ENCODE results near the gene SIT1.

SIT1 gene, protein sequence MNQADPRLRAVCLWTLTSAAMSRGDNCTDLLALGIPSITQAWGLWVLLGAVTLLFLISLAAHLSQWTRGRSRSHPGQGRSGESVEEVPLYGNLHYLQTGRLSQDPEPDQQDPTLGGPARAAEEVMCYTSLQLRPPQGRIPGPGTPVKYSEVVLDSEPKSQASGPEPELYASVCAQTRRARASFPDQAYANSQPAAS

DNA sequence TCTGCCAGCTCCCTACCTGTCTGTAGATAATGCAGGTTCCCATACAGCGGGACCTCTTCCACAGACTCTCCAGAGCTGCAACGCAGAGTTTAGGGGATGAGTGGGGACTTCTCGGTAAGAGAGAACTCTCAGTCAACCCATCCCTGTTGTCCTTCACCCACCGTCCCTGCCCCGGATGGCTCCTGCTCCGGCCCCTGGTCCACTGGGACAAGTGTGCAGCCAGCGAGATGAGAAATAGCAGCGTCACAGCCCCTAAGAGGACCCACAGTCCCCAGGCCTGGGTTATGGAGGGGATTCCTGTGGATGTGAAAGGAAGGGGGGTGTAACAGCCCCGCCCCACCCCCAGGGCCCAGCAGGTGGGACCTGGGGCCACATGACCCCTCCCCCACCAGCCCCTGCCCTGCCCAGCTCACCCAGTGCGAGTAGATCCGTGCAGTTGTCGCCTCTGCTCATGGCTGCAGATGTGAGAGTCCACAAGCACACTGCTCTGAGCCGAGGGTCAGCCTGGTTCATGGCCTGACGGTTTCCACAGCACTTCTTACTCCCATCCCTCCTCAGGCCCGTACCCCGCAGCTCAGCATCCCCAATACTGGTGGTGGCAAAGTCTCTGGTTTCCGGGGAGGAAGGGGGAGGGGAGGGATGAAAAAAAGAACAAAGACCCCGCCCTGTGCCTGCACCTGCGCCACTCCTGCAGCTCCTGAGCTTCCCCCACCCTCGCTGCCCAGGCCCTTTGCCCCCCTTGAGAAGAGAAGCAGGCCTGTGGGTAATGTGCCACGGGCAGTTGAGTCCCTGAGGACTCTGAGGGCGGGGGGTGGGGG lies at the start of gene SIT1:
Gene SIT1, minus strand, starts transcription at position 591 of the 818 bp plus-strand sequence. Its CDS starts 78 bp downstream, at position 513.
- DNase-seq (ENCODE audit: low read depth in 1 of 2, low spot score in 1 of 2) = no peak

DNA sequence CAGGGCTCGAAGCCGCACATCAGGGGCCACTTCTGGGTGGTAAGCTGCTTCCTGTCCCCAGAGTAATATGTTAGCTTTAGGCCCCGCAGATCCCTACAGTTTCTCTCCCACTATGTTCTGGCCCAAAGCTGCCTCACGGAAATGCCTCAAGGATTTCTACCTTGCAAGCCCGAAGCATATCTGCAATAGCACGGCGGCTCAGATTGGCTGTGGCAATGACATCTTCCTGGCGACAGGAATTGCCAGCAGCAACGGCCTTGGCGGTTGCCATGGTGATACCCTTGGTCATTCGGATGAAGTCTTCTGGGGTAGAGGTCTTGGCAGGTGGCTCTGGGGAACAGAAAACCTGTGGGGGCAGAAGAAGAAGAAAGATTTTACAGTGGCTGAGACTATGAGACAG lies 49.3 kb upstream of the SIT1 start:
- DNase-seq (ENCODE audit: low read depth in 1 of 2, low spot score in 1 of 2) = no peak

DNA sequence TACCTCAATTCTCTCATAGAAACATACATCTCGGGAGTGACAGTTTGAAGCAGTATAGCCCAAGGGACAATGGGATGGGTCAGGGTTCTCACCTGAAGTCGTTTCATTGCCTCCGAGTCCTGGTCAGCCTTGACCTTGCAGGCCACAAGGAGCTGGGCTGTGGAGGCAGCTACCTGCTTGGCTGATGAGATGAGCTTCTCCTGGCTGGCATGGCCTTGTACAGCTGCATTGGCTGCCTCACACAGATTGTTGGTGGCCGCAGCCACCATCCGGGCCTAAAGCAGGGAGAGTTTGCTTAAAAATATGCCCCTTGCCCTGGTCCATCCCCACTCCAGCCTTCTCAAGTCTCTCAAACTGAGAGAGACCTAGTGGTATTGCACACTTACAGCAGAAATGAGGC lies 47.5 kb upstream of the SIT1 start:
- DNase-seq (ENCODE audit: low read depth in 1 of 2, low spot score in 1 of 2) = no peak

DNA sequence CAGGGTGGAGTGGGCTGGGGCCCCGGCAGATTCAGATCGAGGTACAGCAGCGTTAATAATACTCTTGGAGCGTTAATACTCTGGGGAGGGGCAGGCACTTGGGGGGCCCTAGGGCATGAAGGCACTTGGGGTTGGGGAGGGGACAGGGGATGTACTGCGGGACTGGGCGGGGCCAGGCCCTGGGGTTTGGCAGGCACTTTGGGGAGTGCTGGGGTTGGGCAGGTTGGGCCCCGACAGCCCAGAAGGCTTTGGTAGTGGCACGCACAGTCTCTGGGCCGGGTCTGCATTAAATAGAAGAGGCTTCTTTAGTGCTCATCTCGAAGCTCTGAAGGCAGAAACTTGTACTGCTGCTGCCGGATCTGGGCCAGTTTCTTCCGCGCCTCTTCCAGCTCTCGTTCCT lies 46.8 kb upstream of the SIT1 start:
- DNase-seq (ENCODE audit: low read depth in 1 of 2, low spot score in 1 of 2) = no peak

DNA sequence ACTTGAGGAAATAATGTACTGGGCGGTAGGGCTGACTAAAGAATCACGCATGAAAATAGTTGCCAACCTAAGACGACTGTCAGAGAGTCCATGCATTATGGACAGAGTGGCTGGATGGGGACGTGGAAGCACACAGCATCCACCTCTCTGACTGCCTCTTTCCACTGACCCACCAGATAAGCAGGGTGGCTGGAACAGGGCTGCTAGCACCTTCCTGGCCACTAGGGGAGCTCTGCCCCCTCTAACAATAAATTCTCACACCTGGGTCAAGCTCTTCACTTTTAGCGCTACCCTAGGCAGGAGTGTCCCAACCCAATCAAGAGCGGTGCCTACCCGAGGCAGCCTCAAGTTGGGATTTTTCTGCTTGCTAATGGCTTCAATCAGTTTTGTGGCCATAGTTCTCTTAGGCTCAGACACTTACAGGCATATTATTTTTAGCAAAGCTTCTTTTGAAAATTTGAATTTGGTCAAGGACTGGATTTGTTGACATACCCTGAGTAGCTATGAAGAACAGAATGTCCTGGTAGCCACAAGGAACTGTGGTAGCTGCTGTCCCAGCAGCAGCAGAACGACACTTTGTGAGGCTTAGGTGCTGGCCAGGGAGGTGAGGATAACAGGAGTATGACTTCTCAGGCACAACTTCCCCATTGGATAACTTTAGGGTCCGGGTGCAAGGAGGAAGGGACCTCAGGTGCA lies 45.9 kb upstream of the SIT1 start:
- peak; percentile 28 to 33 for DNase-seq (ENCODE audit: low read depth in 1 of 2, low spot score in 1 of 2)

DNA sequence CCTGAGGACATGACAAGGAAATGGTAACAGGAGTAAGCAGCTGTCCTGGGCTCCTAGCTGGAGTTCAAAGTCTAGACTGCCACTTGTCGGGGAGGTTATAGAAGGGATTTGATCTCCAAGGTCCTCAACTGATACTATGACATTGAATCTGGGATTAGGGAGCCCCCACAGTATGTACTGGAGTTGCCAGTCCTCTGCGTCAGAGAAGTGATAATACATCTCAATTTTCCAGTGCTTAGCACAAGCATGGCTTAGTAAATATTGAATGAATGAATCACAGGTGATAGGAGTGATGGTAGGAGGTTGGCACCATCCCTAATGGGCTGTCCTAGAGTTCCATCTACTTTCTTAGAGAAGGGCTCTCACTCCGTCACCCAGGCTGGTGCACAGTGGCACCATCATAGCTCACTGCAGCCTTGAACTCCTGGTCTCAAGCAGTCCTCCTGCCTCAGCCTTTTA lies 45.2 kb upstream of the SIT1 start:
- DNase-seq (ENCODE audit: low read depth in 1 of 2, low spot score in 1 of 2) = no peak

DNA sequence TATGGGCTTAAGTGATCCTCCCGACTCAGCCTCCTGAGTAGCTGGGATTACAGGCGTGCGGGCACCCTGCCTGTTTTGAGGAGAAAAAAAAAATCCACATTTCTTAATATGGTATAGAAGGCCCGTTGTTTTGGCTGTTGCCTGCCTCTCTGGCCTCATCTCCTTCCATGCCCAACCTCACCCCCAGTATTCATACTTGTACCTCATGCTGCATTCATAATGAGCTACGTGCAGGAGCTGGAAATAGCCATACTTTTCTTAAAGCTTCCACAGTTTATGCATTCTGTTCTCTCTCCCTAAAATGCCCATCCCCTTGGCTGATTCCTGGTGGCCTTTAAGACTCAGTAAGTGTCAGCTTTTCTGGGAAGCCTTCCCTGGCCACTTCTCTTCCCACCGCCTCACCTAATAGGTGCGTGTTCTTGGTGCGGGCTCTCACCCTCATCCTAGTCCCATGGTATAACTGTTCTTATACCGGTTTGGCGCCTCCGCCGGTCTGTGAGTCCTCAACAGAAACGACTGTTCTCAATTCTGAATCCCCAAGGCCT lies 41.1 kb upstream of the SIT1 start:
- no peak for DNase-seq (ENCODE audit: low read depth in 1 of 2, low spot score in 1 of 2)

DNA sequence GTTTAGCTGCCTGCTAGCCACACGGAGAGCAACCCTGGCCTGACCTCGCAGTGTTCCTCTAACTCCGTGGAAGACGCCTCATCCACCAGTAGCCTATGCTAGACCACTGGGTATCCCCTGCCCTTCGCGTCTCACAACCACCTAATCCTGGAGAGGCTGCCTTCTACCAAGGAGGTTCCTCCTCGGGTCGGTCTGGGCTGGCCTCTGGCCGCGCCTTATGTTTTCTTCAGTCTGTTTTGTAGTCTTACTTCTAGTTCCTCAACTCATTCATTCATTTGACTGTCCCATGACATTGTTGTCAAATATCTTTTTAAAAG lies 40.6 kb upstream of the SIT1 start:
- no peak for DNase-seq (ENCODE audit: low read depth in 1 of 2, low spot score in 1 of 2)

DNA sequence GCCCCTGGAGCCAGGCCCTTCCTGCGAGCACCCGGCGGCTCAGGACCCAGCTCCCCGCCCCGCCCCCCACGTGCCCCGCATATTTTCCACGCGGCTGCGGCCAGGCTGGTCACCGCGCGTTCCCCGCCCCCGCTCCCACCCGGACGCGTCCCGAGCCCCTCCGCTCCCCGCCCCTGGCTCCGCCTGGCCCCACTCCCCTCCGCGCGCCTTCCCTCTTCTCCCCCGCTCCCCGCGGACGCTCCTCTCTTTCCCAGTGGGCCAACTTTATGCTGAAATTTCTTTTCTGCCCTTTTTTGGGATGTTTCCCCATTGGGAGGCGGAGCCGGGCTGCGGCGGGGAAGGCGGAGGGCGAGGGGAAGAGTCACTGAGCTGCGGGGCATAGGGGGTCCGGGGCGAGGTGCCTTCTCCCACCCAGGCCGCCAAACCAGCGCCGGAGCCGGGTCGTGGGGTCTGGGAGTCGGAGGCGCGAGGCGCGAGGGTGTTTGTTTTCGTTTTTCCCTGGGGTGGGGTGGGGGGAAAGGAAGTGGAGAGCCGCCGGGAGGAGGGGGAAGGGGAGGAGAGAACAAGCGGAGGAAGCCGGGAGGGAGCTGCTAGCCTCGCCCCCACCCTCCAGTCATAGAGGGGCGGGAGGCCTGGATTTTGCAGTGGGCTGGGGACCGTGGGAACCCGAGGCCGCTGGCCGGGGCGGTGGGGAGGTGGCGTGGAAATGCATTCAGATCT lies 40.0 kb upstream of the SIT1 start:
- DNase-seq (ENCODE audit: low read depth in 1 of 2, low spot score in 1 of 2) = peak in 1 of 2 donors; percentile 22

DNA sequence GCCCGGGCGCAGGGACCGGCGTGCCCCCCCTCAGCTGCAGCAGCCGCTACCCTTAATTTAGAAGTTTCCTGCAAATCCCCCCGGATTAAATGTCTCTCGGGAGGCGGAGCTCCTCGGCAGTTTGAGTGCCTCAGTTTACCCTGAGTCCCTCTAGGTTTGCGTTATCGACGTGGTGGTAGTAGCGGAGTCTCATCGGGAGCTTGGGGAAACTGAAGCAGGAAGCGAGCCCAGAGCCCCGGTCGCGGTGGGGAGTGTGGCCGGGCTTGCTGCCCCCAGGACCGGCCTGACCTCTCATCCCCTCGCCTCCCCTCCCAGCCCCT lies 39.5 kb upstream of the SIT1 start:
- DNase-seq (ENCODE audit: low read depth in 1 of 2, low spot score in 1 of 2) = no peak

DNA sequence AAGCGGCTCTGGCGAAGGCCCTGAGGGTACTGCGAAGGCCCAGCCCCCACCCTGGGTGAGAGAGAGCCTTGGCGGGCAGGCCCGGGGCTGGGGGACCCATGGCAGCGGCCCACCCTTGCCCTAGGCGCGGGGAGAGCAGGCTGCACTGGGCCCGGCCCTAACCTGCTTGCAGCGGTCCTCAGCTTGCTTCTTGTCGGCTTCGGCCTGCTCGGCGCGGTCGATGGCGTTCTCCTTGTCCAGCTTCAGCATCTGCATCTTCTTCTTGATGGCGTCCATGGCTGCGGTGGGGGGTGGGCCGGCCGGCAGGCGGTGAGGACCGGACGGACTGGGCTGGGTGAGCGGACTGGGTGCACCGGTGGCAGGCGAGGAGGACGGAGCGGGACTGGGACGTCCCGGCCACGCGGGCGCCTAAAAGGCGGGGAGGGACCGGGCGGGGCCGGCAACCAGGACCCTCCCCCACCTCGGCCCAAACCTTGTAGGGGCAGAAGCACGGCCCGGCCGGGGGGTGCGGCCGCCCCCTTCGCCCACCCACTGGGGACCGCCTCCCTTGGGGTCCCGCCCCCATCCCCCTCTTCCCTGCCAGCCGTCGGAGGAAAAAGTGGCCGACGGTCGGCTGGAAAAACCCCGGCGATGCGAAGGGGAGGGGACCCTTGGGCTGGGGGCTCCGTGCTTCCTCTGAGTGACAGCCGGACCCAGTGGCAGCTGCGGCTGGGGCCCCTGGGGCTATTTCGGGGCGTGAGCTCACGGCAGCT lies 39.0 kb upstream of the SIT1 start, which contains the start of gene TPM2:
Gene TPM2, minus strand, starts transcription at position 384 of the 752 bp plus-strand sequence. Its CDS starts 108 bp downstream, at position 276.
- no peak for DNase-seq (ENCODE audit: low read depth in 1 of 2, low spot score in 1 of 2)

DNA sequence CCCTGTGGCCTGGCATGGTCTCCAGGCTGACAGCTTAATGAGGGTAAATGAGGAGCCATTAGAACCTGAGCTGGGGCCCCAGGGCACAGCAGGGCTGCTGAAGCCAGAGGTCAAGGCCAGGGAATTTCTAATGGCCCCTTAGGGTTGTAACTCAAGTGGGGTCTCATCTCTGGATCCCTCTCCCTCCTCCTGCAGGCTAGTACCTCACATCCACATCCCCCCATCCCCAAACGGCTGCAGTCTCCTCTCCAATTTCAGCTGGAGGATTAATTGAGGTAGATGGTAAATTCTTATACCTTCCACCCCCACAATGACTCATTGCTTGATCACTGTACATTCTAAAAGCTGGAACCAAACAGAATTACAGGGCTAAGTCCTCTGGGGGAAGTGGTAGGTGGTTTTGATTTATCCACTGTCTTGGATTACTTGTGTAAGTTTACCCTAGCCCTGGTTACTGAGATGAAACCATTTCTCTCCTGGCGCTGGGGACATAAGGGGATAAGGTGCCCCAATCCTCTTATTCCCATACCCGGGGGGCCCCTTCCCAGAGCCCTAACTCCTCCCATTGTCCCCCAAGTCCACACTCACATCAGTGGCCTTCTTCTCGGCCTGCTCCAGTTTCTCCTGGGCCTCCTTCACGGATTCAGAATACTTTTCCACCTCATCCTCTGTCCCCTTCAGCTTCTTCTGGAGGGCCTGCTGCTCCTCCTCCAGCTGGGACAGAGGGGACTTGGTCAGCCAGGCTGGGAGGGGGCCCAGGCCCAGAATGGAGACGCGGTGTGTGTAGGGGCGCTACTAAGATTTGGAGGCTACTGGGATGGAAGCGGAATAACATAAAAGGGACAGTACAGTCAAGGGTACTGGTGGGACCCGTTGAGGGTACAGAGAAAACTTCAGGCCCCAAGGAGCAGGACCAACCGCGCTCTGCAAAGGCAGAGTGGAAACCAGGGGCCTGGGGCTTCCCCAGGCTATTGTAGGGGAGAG lies 38.1 kb upstream of the SIT1 start:
- no peak for DNase-seq (ENCODE audit: low read depth in 1 of 2, low spot score in 1 of 2)

DNA sequence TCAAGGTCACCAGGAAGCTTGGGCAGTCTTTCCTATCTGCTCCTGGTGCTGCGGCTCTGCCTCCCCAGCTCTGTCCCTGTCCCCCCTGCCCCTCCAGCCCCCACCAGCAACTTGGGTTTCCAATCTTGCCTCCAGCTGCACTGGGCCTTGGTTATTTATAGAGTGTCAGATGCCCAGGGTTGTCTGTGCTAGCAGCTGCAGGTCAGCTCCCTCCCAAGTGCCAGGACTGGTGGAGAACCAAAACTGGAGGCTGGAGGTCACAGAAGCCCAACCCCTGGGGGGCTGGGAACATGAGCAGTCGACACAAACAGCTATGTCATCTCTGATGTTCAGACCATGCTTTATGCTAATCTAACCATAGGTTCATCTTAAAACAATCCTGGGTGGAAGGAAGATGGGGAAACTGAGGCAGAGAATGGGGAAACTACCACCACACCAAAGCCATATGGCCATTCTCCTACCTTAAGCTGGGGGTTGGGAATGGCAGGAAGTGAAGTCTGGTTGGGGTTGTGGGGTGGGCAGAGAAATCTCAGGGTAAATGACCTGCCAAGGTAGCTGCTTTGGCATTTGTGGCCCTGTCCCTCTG lies 37.3 kb upstream of the SIT1 start:
- no peak for DNase-seq (ENCODE audit: low read depth in 1 of 2, low spot score in 1 of 2)

DNA sequence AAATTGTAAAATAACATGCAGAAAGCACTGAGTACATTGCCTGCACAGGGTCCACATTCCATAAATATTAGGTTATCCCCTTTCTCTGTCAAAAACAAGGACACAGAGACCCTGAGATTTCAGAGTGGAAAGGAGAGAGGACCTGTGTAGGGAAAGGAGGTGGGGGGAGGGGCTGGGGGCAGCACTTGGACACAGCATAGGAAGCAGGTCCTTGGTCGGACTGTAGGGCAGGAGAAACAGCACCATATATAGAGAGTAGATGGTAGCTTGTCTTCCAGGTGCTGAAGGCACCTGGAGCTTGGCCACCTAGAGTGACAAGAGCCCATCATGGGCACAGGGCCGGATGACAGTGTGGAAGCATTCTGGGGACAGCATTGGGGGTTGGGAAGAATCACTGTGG lies 36.6 kb upstream of the SIT1 start:
- DNase-seq (ENCODE audit: low read depth in 1 of 2, low spot score in 1 of 2) = no peak

DNA sequence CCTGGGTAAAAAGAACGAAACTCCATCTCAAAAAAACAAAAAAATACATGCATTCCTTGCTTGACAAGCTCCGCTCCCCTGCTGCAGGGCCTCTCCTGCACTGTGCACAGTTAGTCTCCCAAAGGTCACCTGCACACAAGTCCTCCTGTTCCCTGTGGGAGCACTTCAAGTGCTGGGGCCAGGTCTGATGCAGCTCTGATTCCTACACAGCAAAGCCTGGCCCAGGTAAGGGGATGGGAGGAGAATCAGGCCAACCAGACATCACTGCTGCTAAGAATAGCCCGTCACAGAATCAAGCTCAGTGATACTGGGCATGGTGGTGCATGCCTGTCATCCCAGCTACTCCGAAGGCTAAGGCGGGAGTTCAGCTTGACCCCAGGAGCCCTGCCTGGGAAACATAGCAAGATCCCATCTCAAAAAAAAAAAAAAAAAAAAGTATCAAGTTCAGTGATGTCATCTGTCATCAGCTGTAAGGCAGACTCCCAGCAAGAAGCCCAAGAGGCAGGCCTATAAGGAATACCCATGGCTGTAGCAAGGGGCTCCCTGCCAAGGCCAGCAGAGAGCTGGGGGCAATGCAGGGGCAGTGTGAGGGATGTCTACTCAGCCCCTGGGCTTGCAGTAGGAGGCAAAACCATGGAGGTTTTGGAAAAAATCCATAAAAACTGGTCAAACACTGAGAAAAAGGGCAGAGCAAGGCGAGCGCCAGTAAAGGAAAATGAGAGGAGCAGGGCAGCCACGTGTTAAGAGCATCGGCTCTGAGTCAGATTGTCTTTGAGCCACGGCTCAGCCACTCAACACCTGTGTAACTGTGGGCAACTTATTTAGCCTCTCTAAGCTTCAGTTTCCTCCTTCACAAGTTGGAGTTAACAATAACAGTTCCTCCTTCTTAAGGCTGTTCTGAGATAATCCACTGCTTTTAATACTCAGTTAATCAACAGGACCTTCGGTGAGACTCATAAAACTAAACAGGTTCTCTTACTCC lies 35.8 kb upstream of the SIT1 start:
- DNase-seq (ENCODE audit: low read depth in 1 of 2, low spot score in 1 of 2) = no peak

DNA sequence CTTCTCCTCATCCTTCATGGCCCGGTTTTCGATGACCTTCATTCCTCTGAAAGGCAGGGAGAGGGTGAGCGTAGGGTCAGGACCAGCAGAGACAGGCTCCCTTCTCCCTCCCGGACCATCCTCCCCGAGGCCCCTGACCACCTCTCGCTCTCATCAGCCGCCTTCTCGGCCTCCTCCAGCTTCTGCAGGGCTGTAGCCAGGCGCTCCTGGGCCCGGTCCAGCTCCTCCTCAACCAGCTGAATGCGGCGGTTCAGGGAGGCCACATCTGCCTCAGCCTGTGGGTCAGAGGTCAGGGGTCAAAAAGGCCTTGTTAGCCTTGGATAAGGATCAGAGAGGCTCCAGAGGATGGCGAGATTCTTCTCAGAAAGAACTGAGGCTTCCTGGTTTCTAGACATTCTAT lies 34.8 kb upstream of the SIT1 start:
- DNase-seq (ENCODE audit: low read depth in 1 of 2, low spot score in 1 of 2) = no peak

DNA sequence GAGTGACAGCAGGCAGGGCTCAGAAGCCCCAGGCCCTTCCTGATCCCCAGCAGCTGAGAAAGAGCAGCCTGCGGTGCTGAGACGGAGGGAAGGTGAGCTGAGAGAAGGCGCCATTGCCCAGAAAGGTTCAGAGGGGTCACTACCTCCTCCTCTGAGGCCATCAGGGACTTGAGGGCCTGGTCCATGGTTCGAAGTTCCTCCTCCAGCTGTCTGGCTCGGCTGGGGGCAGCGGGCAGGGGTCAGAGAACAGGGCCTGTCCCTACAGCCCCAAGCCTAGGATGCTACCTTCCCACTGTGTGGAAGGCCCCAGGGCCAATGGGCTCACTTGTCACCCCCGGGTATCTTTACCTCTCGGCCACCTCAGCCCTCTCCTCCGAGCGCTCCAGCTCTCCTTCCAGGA lies 34.2 kb upstream of the SIT1 start:
- DNase-seq (ENCODE audit: low read depth in 1 of 2, low spot score in 1 of 2) = no peak

DNA sequence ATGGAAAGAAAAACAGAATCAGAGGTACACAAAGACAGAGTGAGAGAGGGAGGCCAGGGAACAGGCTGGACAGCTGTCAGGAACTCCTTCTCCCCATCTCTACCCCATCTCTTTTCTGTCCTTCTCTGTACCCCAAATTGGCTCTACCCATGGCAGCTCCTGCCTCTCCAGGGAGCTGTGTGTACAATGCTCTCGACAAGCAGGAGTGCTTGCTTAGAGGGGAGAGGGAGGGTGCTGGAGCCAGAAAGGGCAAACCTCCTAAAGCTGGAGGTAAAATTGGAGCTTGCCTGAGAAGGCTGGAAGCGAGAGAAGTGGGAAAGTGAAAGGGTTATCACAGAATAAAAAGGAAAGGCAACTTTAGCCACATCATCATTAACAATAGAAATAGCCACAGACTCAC lies 32.6 kb upstream of the SIT1 start:
- no peak for DNase-seq (ENCODE audit: low read depth in 1 of 2, low spot score in 1 of 2)
